GM06990 (cell line): ENCODE results near the gene LRRC14B.

Experiments
- DNase-seq: peaks from one replicate; pipeline ENCODE4 v3.0.0-alpha.2; 2011; ENCODE audit not compliant: insufficient read length; ENCODE audit errors: extremely low read depth
- H3K27me3 ChIP-seq: replicated peaks from 2 replicates; pipeline ENCODE4 v1.6.0; 2011; ENCODE audit warnings: low read length; ENCODE audit not compliant: control insufficient read depth, insufficient read depth
- H3K36me3 ChIP-seq: 2 replicates; pipeline ENCODE4 v1.5.1; 2011; ENCODE audit warnings: low read length; ENCODE audit not compliant: control insufficient read depth, insufficient read depth
- H3K4me3 ChIP-seq: replicated peaks from 2 replicates; pipeline ENCODE4 v1.5.1; 2011; ENCODE audit warnings: low read depth, mild to moderate bottlenecking, control low read depth, low read length
- CTCF ChIP-seq: IDR thresholded peaks from 2 replicates; pipeline ENCODE4 v1.5.1; 2011; ENCODE audit warnings: low read length, control low read depth, mild to moderate bottlenecking, inconsistent platforms; ENCODE audit not compliant: insufficient read depth, poor library complexity, severe bottlenecking

Gene LRRC14B

DNA sequence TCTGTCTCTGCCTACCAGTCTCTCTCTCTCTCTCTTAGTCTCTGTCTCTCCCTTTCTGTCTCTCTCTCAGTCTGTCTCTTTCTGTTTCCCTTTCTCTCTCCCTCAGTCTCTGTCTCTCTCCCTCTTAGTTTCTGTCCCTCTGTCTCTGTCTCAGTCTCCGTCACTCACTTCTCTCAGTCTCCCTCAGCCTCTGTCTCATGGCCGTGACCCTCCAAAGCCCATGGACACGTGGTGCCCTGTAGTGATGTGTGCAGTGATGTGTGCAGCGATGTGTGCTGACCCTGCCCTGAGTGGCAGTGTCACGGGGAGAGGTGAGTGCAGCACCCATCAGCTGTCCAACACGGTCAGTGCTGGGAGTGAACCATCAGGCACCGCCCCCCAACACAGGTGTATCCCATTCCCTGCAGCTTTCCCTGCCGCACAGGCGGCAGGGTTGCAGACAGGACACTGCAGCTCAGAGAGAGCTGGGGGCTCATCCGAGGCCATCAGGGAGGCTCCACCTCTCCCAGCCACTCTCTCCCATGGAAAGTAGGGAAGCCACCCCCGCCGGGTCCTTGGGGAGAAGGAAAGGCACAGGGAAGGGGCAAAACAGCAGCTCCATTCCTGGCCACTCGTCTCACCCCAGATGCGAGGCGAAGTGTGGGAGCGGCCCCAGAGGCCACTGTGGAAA is 794 bp upstream of the LRRC14B start:
- H3K27me3 ChIP-seq = no peaks in the 10 kb centered on the region; the same call in 1 of the 2 replicates
- peak overlapping the region; percentile 25 for H3K4me3 ChIP-seq
- no peaks in the 10 kb centered on the region for H3K36me3 ChIP-seq
- no peak for DNase-seq
- no peak for TF ChIP-seq CTCF

GRCh38 chr5:191949-192690 is 825 bp downstream of the LRRC14B start:
- H3K4me3 ChIP-seq = no peak overlapping the region
- H3K36me3 ChIP-seq = no peaks in the 10 kb centered on the region
- DNase-seq = no peak
- no peak for TF ChIP-seq CTCF
- H3K27me3 ChIP-seq = no peaks in the 10 kb centered on the region; the same call in 1 of the 2 replicates

GRCh38 chr5:192691-192969 is 1.3 kb downstream of the LRRC14B start:
- no peaks in the 10 kb centered on the region; the same call in 1 of the 2 replicates for H3K27me3 ChIP-seq
- no peak overlapping the region for H3K4me3 ChIP-seq
- no peak for DNase-seq
- no peak for TF ChIP-seq CTCF
- no peaks in the 10 kb centered on the region for H3K36me3 ChIP-seq

DNA sequence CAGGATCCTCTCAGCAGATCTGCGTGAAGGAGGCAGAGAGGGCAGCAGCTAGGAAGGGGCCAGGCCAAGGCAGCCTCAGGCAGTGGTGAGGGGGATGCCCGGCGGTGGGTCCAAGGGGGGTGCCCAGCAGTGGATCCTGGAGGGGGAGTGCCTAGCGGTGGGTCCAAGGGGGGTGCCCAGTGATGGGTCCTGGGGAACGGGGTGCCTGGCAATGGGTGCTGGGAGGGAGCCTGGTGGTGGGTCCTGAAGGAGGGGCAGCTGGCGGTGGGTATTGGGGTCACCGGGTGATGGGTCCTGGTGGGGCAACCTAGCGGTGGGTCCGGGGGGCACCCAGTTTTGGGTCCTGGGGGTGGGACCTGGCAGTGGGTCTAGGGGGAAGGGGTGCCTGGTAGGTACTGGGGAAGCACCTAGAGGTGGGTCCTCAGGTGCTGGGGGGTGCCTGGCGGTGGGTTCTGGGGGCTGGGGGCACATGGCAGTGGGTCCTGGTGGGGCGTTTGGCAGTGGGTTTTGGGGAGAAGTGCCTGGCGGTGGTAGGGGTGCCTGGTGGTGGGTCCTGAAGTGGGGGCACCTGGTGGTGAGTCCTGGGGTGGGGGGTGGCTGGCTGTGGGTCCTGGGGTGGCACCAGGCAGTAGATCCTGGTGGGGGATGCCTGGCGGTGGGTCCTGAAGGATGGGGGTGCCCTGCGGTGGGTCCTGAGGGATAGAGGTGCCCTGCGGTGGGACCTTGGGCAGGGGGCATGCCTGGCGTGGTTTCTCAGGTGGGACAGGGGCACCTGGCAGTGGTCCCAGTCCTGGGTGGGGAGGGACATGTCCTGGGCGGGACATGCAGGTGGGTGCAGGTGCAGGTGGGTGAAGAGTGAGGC is 1.9 kb downstream of the LRRC14B start:
- Histone ChIP-seq H3K4me3 (no peak overlapping the region), H3K27me3 (no peaks in the 10 kb centered on the region; the same call in 1 of the 2 replicates), H3K36me3 (no peaks in the 10 kb centered on the region)
- TF ChIP-seq CTCF = no peak
- no peak for DNase-seq

DNA sequence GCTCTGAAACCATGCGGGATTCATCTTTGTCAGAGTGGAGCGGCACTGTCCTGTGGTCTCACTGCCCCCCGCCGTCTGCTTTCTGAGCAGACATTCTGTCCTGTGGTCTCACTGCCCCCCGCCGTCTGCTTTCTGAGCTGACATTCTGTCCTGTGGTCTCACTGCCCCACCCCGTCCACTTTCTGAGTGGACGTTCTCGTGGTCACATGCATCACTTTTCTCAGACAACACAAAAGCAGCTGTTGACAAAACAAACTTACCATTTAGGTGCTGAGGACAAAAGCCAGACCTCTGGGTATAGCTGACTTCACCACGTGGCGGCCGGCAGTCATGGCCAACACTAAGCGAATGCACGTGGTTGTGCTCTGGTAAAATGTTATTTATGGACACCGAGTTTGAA is 2.8 kb downstream of the LRRC14B start:
- H3K36me3 ChIP-seq = no peaks in the 10 kb centered on the region
- H3K4me3 ChIP-seq = no peak overlapping the region
- H3K27me3 ChIP-seq = no peaks in the 10 kb centered on the region; the same call in 1 of the 2 replicates
- no peak for TF ChIP-seq CTCF
- no peak for DNase-seq
